HG03095 (cell line): ENCODE measurements around the gene RNF215.
A peak's percentile ranks its signal among the peaks of the same experiment; 100 is the strongest.

Experiments used
- ATAC-seq: cut with Tn5 transposase; IDR thresholded peaks from one replicate; pipeline ENCODE4 v1.9.1; 2021; ENCODE audit warnings: moderate library complexity; ENCODE audit not compliant: unreplicated experiment

Gene RNF215

GRCh38 chr22:30386960-30387827, at the start of gene RNF215:
Gene RNF215, minus strand, starts transcription at chr22:30387411. Its CDS starts 98 bp downstream, at chr22:30387313.
- peak; percentile 57 for ATAC-seq

- ATAC-seq = no peak
These were observed 49.0 kb upstream of the RNF215 start for GRCh38 chr22:30436196-30436595.

- no peak for ATAC-seq
These were observed 48.5 kb upstream of the RNF215 start for GRCh38 chr22:30435674-30436126.

GRCh38 chr22:30434843-30435242, 47.6 kb upstream of the RNF215 start:
- ATAC-seq = no peak

- no peak for ATAC-seq
These were observed 46.6 kb upstream of the RNF215 start for GRCh38 chr22:30433773-30434172.

GRCh38 chr22:30433227-30433626, 46.0 kb upstream of the RNF215 start:
- no peak for ATAC-seq

GRCh38 chr22:30432520-30432919, 45.3 kb upstream of the RNF215 start:
- no peak for ATAC-seq

GRCh38 chr22:30432096-30432495, 44.9 kb upstream of the RNF215 start:
- no peak for ATAC-seq

- no peak for ATAC-seq
These were observed 43.7 kb upstream of the RNF215 start for GRCh38 chr22:30430933-30431332.

- no peak for ATAC-seq
These were observed 42.7 kb upstream of the RNF215 start for GRCh38 chr22:30429887-30430286.

- no peak for ATAC-seq
These were observed 40.7 kb upstream of the RNF215 start for GRCh38 chr22:30427871-30428270.

GRCh38 chr22:30426388-30427353, 39.5 kb upstream of the RNF215 start:
- no peak for ATAC-seq

GRCh38 chr22:30425616-30426387, 38.6 kb upstream of the RNF215 start, which contains the start of gene MTFP1:
Gene MTFP1, plus strand, starts transcription at chr22:30425768. Its CDS starts 112 bp downstream, at chr22:30425880.
- ATAC-seq = no peak

- no peak for ATAC-seq
These were observed 38.1 kb upstream of the RNF215 start for GRCh38 chr22:30425327-30425615.

- ATAC-seq = no peak
These were observed 37.5 kb upstream of the RNF215 start for GRCh38 chr22:30424534-30425326.

- peak; percentile 75 for ATAC-seq
These were observed 36.8 kb upstream of the RNF215 start for GRCh38 chr22:30423959-30424533.

GRCh38 chr22:30423301-30423958, 36.2 kb upstream of the RNF215 start:
- ATAC-seq = peak; percentile 18

- ATAC-seq = no peak
These were observed 35.5 kb upstream of the RNF215 start for GRCh38 chr22:30422481-30423300.
